ENCODE results near the gene IGFLR1.

DNA sequence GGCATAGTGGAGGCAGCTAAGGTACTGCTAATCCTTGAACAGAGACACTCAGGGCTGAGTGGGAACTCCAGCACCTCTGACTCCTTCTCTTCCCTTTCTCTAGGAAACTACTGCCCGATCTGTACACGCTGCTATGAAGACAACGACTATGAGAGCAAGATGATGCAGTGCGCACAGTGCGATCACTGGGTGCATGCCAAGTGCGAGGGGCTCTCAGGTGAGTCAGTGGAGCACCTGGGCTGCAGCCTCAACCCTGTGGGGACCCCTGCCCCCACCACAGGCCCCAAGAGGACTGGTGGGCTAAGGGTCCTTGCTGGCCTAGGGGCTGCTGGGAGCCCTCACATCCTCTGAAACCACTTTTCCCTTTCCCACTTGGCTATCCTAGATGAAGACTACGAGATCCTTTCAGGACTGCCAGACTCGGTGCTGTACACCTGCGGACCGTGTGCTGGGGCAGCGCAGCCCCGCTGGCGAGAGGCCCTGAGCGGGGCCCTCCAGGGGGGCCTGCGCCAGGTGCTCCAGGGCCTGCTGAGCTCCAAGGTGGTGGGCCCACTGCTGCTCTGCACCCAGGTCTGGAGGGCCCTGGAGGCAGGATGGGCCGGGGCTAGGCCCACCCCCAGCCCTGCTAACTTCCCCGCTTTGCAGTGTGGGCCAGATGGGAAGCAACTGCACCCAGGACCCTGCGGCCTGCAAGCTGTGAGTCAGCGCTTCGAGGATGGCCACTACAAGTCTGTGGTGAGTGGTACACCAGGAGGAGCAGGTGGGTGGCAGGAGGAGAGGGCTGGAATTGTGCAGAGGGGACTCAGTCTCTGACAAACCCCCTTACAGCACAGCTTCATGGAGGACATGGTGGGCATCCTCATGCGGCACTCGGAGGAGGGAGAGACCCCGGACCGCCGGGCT is 14.9 kb downstream of the IGFLR1 start:
- TF ChIP-seq, protein P1, sequence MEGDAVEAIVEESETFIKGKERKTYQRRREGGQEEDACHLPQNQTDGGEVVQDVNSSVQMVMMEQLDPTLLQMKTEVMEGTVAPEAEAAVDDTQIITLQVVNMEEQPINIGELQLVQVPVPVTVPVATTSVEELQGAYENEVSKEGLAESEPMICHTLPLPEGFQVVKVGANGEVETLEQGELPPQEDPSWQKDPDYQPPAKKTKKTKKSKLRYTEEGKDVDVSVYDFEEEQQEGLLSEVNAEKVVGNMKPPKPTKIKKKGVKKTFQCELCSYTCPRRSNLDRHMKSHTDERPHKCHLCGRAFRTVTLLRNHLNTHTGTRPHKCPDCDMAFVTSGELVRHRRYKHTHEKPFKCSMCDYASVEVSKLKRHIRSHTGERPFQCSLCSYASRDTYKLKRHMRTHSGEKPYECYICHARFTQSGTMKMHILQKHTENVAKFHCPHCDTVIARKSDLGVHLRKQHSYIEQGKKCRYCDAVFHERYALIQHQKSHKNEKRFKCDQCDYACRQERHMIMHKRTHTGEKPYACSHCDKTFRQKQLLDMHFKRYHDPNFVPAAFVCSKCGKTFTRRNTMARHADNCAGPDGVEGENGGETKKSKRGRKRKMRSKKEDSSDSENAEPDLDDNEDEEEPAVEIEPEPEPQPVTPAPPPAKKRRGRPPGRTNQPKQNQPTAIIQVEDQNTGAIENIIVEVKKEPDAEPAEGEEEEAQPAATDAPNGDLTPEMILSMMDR (conservative IDR thresholded peaks at IDR 0.05) = no peak
- TF ChIP-seq ZFX (IDR thresholded peaks at IDR 0.05) = no peak

All from C4-2B (cell line).